MCF 10A (cell line): ENCODE measurements around the gene SPOCK1. TPM values are rescaled to one million over a fixed set of nuclear protein-coding genes. Genes with fewer than 3 reads are reported as not detected.

Experiments
- BruUV-seq: library from RNA; stranded (reverse); fragments of 400-500 nt; replicated peaks from 2 replicates; lab custom pipeline; 2021; lab: Mats Ljungman, UMichigan
- CTCF ChIA-PET: fragments of 300-600 bp; sonication (Branson Sonifier 250); formaldehyde crosslinking; extraction: SDS; loops from one replicate; lab custom pipeline; 2021; ENCODE audit warnings: antibody characterized with exemption, inconsistent platforms; lab: Yijun Ruan, JAX
- POLR2A ChIA-PET: fragments of 300-600, 350-650 bp; sonication (Branson Sonifier 250); formaldehyde crosslinking; extraction: SDS; loops from one replicate; lab custom pipeline; 2020; ENCODE audit warnings: antibody characterized with exemption, inconsistent platforms; lab: Yijun Ruan, JAX
- DNase-seq: peaks from one replicate; pipeline ENCODE4 v3.0.0-alpha.2; 2018; ENCODE audit not compliant: unreplicated experiment
- H3K27ac Mint-ChIP-seq: one replicate; pipeline ENCODE4 v1.8.0; 2022; ENCODE audit warnings: mild to moderate bottlenecking, low read depth, mixed read lengths; ENCODE audit not compliant: unreplicated experiment
- H3K27me3 Mint-ChIP-seq: one replicate; pipeline ENCODE4 v1.8.0; 2022; ENCODE audit warnings: mixed read lengths; ENCODE audit not compliant: insufficient read depth, unreplicated experiment
- H3K36me3 Mint-ChIP-seq: one replicate; pipeline ENCODE4 v1.8.0; 2022; ENCODE audit warnings: mild to moderate bottlenecking, moderate library complexity, mixed read lengths; ENCODE audit not compliant: insufficient read depth, unreplicated experiment
- H3K4me1 Mint-ChIP-seq: one replicate; pipeline ENCODE4 v1.8.0; 2022; ENCODE audit warnings: mixed read lengths; ENCODE audit not compliant: insufficient read depth, unreplicated experiment
- H3K4me3 Mint-ChIP-seq: one replicate; pipeline ENCODE4 v1.8.0; 2022; ENCODE audit warnings: mild to moderate bottlenecking, moderate library complexity, mixed read lengths; ENCODE audit not compliant: unreplicated experiment
- H3K9me3 Mint-ChIP-seq: one replicate; pipeline ENCODE4 v1.8.0; 2022; ENCODE audit warnings: mixed read lengths; ENCODE audit not compliant: unreplicated experiment
- intact Hi-C: fragments of 100-400 bp; cut with micrococcal nuclease; formaldehyde crosslinking; loops from 2 replicates; pipeline ENCODE4 v1.14.1; 2022
- total RNA-seq: library from RNA; stranded (reverse); gene quantifications from 2 replicates; pipeline ENCODE4 v1.2.3, GENCODE V29; 2022
- TF ChIP-seq, protein P1 (sequence below): fragments of 200-600 bp; IDR thresholded peaks from one replicate; pipeline ENCODE4 v1.8.0; 2022; ENCODE audit warnings: antibody characterized with exemption, mild to moderate bottlenecking; ENCODE audit not compliant: unreplicated experiment

The SPOCK1 gene
- total RNA-seq, 1 experiment from 2014 or later: 34.3 TPM

- no peaks in the 10 kb centered on the region for H3K36me3 Mint-ChIP-seq
- H3K9me3 Mint-ChIP-seq: peaks cover 20% of the 10 kb centered on the region
- POLR2A ChIA-PET: no interaction called here
- no TSS peak for BruUV-seq
- no peaks in the 10 kb centered on the region for H3K4me1 Mint-ChIP-seq
- no peak overlapping the region for H3K4me3 Mint-ChIP-seq
- no peak for DNase-seq
- no peak overlapping the region for H3K27ac Mint-ChIP-seq
- TF ChIP-seq, protein P1, sequence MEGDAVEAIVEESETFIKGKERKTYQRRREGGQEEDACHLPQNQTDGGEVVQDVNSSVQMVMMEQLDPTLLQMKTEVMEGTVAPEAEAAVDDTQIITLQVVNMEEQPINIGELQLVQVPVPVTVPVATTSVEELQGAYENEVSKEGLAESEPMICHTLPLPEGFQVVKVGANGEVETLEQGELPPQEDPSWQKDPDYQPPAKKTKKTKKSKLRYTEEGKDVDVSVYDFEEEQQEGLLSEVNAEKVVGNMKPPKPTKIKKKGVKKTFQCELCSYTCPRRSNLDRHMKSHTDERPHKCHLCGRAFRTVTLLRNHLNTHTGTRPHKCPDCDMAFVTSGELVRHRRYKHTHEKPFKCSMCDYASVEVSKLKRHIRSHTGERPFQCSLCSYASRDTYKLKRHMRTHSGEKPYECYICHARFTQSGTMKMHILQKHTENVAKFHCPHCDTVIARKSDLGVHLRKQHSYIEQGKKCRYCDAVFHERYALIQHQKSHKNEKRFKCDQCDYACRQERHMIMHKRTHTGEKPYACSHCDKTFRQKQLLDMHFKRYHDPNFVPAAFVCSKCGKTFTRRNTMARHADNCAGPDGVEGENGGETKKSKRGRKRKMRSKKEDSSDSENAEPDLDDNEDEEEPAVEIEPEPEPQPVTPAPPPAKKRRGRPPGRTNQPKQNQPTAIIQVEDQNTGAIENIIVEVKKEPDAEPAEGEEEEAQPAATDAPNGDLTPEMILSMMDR: no peak
- CTCF ChIA-PET: no interaction called here
- intact Hi-C loops: no loop called here
- peaks cover 23% of the 10 kb centered on the region for H3K27me3 Mint-ChIP-seq
Measured at GRCh38 chr5:136927571-136927970, 571.6 kb downstream of the SPOCK1 start.

GRCh38 chr5:136926073-136926472, 573.1 kb downstream of the SPOCK1 start:
- TF ChIP-seq, protein P1: no peak
- peaks cover 15% of the 10 kb centered on the region for H3K9me3 Mint-ChIP-seq
- intact Hi-C loops: no loop called here
- no peak overlapping the region for H3K27ac Mint-ChIP-seq
- no peak overlapping the region for H3K4me3 Mint-ChIP-seq
- ChIA-PET CTCF (no interaction called here), POLR2A (no interaction called here)
- BruUV-seq: no TSS peak
- H3K36me3 Mint-ChIP-seq: no peaks in the 10 kb centered on the region
- no peaks in the 10 kb centered on the region for H3K4me1 Mint-ChIP-seq
- H3K27me3 Mint-ChIP-seq: peaks cover 26% of the 10 kb centered on the region
- no peak for DNase-seq

Other genes starting within 250 kb of the SPOCK1 start
- 0.27 and 0.49 TPM in 2 replicates for gene KLHL3, start 236.8 kb upstream of the SPOCK1 start, total RNA-seq